ENCODE measurements around the gene KIF15.

GRCh38 chr3:44772099-44772442 is 10.5 kb downstream of the KIF15 start:
- TF ChIP-seq CTCF (IDR thresholded peaks at IDR 0.05) (no peak), POLR2AphosphoS5 (IDR thresholded peaks at IDR 0.05) (no peak), EP300 (IDR thresholded peaks at IDR 0.05; ENCODE audit: low read depth) (no peak), POLR2A (IDR thresholded peaks at IDR 0.05) (no peak)
